Effector memory CD8-positive, alpha-beta T cell (primary cell): Measurements from ENCODE around the gene FOXO1.
A peak's percentile ranks its signal among the peaks of the same experiment; 100 is the strongest.

Experiments
- ATAC-seq: fragments of 150-1000 bp; cut with Tn5 transposase; replicated peaks from 2 replicates; pipeline ENCODE4 v1.10.0; 2021; ENCODE audit warnings: mild to moderate bottlenecking, moderate library complexity
- DNase-seq, 3 experiments: peaks; one replicate each; pipeline ENCODE4 v3.0.0; 2021
- H3K27ac Mint-ChIP-seq, 2 donors: one replicate each; pipeline ENCODE4 v1.8.0; 2022; ENCODE audit warnings: mild to moderate bottlenecking in 2 of 2, mixed read lengths in 2 of 2, moderate library complexity in 2 of 2
- H3K27me3 Mint-ChIP-seq, 2 donors: one replicate each; pipeline ENCODE4 v1.8.0; 2022; ENCODE audit warnings: mixed read lengths in 2 of 2
- H3K36me3 Mint-ChIP-seq: one replicate; pipeline ENCODE4 v1.8.0; 2022; ENCODE audit warnings: mild to moderate bottlenecking, moderate library complexity, mixed read lengths; ENCODE audit not compliant: insufficient read depth
- H3K4me1 Mint-ChIP-seq, 2 donors: one replicate each; pipeline ENCODE4 v1.8.0; 2022; ENCODE audit warnings: low read depth in 2 of 2, mixed read lengths in 2 of 2
- H3K4me3 Mint-ChIP-seq, 2 donors: one replicate each; pipeline ENCODE4 v1.8.0; 2022; ENCODE audit warnings: mild to moderate bottlenecking in 2 of 2, mixed read lengths in 2 of 2, moderate library complexity in 2 of 2
- H3K9me3 Mint-ChIP-seq, 2 donors: one replicate each; pipeline ENCODE4 v1.8.0; 2022; ENCODE audit warnings: mixed read lengths in 2 of 2

Gene FOXO1

DNA sequence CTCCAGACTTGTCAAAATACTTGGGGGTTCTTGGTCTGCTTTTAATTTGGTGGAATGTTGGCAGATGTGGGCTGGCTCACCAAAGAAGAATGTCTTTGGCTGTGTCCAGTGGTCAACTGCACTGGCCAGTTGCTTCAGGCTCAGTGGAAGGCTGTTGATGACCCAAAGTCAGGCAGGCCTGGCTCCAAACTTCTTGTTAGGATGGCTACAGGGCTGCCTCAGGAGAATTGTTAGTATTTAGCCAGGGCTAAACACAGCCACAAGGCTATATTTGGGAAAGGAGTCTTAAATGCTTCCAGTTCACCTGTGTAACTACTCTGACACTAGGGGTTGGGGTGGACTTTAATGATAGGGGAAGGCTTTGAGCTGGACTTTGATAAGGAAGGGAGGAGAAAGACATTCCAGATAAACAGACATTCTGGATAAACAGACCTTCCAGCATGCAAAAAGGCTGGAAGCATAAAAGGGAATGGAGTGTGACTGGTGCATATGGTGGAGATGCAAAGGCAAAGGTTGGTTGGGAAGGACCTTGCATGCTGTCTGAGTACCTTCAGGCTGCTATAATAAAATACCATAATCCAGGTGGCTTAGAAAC, 116.8 kb downstream of the FOXO1 start:
- H3K4me3 Mint-ChIP-seq = no peak overlapping the region
- H3K27me3 Mint-ChIP-seq = no peaks in the 10 kb centered on the region
- peaks cover 7% of the 10 kb centered on the region for H3K36me3 Mint-ChIP-seq
- no peaks in the 10 kb centered on the region for H3K9me3 Mint-ChIP-seq
- peak overlapping the region in 1 of 2 donors; percentile 0 for H3K27ac Mint-ChIP-seq
- DNase-seq (no peak), ATAC-seq (no peak)
- H3K4me1 Mint-ChIP-seq = peaks cover 8 to 14% of the 10 kb centered on the region in 2 donors

DNA sequence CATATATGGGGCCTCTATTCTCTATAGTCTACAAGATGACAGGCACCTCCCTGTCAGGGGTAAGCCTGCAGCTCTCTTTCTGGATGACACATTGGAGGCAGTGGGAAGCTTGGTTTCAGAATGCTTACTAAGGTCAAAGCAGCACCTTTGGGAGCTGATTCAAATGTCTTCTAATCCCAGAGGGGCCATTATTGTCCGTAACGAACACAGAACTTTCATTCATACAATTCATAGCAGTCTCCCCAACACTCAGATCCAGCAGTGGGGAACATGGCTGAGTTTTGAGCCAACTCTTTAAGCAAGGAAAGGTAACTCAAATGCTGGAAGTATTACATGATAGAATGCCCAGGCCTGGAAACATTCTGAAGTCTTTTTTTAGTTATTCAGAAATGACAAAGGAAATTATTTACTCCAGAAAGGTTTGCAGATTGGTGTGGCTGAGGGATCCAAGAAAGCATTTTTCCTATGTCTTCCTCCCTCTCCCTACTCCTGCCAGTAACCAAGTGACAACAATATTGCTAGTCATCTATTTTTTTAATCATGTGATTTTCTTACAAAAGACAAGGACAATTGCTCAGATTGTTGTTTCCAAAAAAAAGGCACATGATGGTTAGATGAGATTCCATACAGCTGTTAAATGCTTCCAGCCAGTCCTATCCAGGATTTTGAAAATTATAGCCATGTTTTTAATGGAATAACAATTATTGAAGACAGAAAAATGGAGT, 118.7 kb downstream of the FOXO1 start:
- Mint-ChIP-seq H3K4me3 (no peak overlapping the region), H3K27me3 (no peaks in the 10 kb centered on the region), H3K36me3 (peaks cover 7% of the 10 kb centered on the region), H3K4me1 (peaks cover 4 to 10% of the 10 kb centered on the region in 2 donors), H3K9me3 (no peaks in the 10 kb centered on the region), H3K27ac (peak overlapping the region in 1 of 2 donors; percentile 51)
- ATAC-seq (no peak), DNase-seq (no peak)

GRCh38 chr13:40546047-40546446, 120.4 kb downstream of the FOXO1 start:
- Mint-ChIP-seq H3K9me3 (no peaks in the 10 kb centered on the region), H3K36me3 (no peaks in the 10 kb centered on the region), H3K27ac (no peak overlapping the region), H3K4me3 (no peak overlapping the region), H3K4me1 (peaks cover 4 to 6% of the 10 kb centered on the region in 2 donors), H3K27me3 (no peaks in the 10 kb centered on the region)
- DNase-seq (no peak), ATAC-seq (no peak)

- Mint-ChIP-seq H3K9me3 (no peaks in the 10 kb centered on the region), H3K27me3 (no peaks in the 10 kb centered on the region), H3K36me3 (no peaks in the 10 kb centered on the region), H3K4me3 (no peak overlapping the region), H3K27ac (no peak overlapping the region), H3K4me1 (peaks cover 0 to 8% of the 10 kb centered on the region in 2 donors)
- no peak for DNase-seq
- no peak for ATAC-seq
Observed at GRCh38 chr13:40540328-40541044, 126.0 kb downstream of the FOXO1 start.

GRCh38 chr13:40539576-40540327, 126.7 kb downstream of the FOXO1 start:
- no peaks in the 10 kb centered on the region for H3K9me3 Mint-ChIP-seq
- H3K27ac Mint-ChIP-seq = no peak overlapping the region
- H3K36me3 Mint-ChIP-seq = no peaks in the 10 kb centered on the region
- ATAC-seq (no peak), DNase-seq (no peak)
- H3K4me3 Mint-ChIP-seq = no peak overlapping the region
- no peaks in the 10 kb centered on the region for H3K27me3 Mint-ChIP-seq
- peaks cover 0 to 8% of the 10 kb centered on the region in 2 donors for H3K4me1 Mint-ChIP-seq

GRCh38 chr13:40537146-40537895, 129.1 kb downstream of the FOXO1 start:
- Mint-ChIP-seq H3K36me3 (no peaks in the 10 kb centered on the region), H3K4me3 (no peak overlapping the region), H3K27me3 (no peaks in the 10 kb centered on the region), H3K27ac (no peak overlapping the region), H3K4me1 (peaks cover 0 to 9% of the 10 kb centered on the region in 2 donors), H3K9me3 (no peaks in the 10 kb centered on the region)
- no peak for DNase-seq
- ATAC-seq = no peak

- ATAC-seq (no peak), DNase-seq (no peak)
- H3K27ac Mint-ChIP-seq = no peak overlapping the region
- H3K9me3 Mint-ChIP-seq = no peaks in the 10 kb centered on the region
- H3K4me1 Mint-ChIP-seq = peaks cover 0 to 14% of the 10 kb centered on the region in 2 donors
- H3K27me3 Mint-ChIP-seq = no peaks in the 10 kb centered on the region
- H3K36me3 Mint-ChIP-seq = no peaks in the 10 kb centered on the region
- H3K4me3 Mint-ChIP-seq = no peak overlapping the region
Observed at GRCh38 chr13:40536443-40537113, 129.9 kb downstream of the FOXO1 start.

GRCh38 chr13:40535345-40535836, 131.1 kb downstream of the FOXO1 start:
- DNase-seq = no peak
- H3K27me3 Mint-ChIP-seq = no peaks in the 10 kb centered on the region

DNA sequence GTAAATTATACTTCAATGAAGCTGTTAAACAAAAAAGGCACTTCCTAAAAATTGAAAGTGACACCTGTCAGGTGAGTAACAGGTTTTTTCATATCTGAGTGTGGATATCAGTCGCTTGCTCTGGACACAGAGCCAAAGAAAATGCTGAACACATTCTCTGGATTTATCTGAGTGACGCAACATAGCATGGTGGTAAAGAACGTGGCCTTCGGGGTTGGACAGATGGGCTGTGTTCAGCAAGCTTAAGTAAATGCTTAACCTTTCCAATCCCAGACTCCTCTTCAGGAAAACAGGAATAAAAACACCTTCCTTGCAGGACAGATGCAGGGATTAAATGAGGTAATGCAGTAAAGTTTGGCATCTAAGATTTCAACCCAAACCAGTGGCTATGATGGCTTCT, 132.0 kb downstream of the FOXO1 start:
- ATAC-seq = no peak
- Mint-ChIP-seq H3K9me3 (no peaks in the 10 kb centered on the region), H3K36me3 (no peaks in the 10 kb centered on the region), H3K27me3 (no peaks in the 10 kb centered on the region), H3K4me1 (peaks cover 2 to 14% of the 10 kb centered on the region in 2 donors), H3K4me3 (no peak overlapping the region), H3K27ac (no peak overlapping the region)
- no peak for DNase-seq

More at GRCh38 chr13:40535345-40535836, 131.1 kb downstream of the FOXO1 start:
- Mint-ChIP-seq H3K4me1 (peaks cover 0 to 17% of the 10 kb centered on the region in 2 donors), H3K36me3 (no peaks in the 10 kb centered on the region), H3K4me3 (no peak overlapping the region), H3K9me3 (no peaks in the 10 kb centered on the region), H3K27ac (no peak overlapping the region)
- no peak for ATAC-seq

DNA sequence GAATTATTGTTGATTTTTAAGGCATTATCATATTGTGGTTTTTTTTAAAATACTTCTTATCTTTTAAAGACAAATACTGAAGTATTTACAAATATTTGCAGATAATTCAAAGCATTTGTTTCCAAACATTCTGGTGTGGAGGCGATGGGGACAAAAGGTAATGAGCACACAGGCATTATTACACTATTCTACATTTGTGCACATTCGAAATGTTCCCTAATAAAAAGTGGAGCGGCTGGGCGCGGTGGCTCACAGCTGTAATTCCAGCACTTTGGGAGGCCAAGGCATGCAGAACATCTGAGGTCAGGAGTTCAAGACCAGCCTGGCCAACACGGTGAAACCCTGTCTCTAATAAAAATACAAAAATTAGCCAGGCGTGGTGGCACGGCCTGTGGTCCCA, 133.4 kb downstream of the FOXO1 start:
- Mint-ChIP-seq H3K4me1 (peaks cover 3 to 13% of the 10 kb centered on the region in 2 donors), H3K27ac (no peak overlapping the region), H3K36me3 (no peaks in the 10 kb centered on the region), H3K27me3 (no peaks in the 10 kb centered on the region), H3K4me3 (no peak overlapping the region), H3K9me3 (no peaks in the 10 kb centered on the region)
- ATAC-seq (no peak), DNase-seq (no peak)

GRCh38 chr13:40530961-40531360, 135.5 kb downstream of the FOXO1 start:
- peak overlapping the region in 1 of 2 donors; percentile 62 for H3K27ac Mint-ChIP-seq
- DNase-seq = no peak
- H3K36me3 Mint-ChIP-seq = no peaks in the 10 kb centered on the region
- H3K4me3 Mint-ChIP-seq = peak overlapping the region in 1 of 2 donors; percentile 34
- no peak for ATAC-seq
- no peaks in the 10 kb centered on the region for H3K27me3 Mint-ChIP-seq
- H3K9me3 Mint-ChIP-seq = no peaks in the 10 kb centered on the region
- peaks cover 3 to 13% of the 10 kb centered on the region in 2 donors for H3K4me1 Mint-ChIP-seq

- no peaks in the 10 kb centered on the region for H3K9me3 Mint-ChIP-seq
Observed at GRCh38 chr13:40528881-40529280, 137.6 kb downstream of the FOXO1 start.

More at GRCh38 chr13:40528881-40529280, 137.6 kb downstream of the FOXO1 start:
- ATAC-seq (no peak), DNase-seq (no peak)
- no peak overlapping the region for H3K4me3 Mint-ChIP-seq
- H3K4me1 Mint-ChIP-seq = peaks cover 3 to 13% of the 10 kb centered on the region in 2 donors
- H3K36me3 Mint-ChIP-seq = no peaks in the 10 kb centered on the region
- no peaks in the 10 kb centered on the region for H3K27me3 Mint-ChIP-seq
- no peak overlapping the region for H3K27ac Mint-ChIP-seq
